ENCODE data around the gene LAMP5.

The LAMP5 gene

DNA sequence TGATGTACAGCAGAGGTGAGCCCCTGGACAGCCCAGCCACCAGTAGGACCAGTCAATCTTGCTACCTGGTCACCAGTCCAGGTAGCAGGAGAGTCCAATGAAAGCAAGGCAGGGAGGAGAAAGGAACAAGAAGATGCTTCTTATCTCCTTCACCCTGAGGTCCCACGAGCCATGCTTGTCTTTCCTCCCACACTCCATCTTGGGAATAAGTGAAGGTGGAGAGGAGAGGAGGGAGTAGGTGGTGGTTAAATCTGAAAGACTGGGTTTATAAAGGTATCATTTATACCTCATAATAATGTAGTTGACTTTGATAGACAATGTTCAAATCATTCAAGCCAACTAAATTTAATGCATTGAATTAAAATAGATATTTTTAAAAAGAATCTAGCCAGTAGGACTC is 35.9 kb downstream of the LAMP5 start:
- DNase-seq, result no peak

DNA sequence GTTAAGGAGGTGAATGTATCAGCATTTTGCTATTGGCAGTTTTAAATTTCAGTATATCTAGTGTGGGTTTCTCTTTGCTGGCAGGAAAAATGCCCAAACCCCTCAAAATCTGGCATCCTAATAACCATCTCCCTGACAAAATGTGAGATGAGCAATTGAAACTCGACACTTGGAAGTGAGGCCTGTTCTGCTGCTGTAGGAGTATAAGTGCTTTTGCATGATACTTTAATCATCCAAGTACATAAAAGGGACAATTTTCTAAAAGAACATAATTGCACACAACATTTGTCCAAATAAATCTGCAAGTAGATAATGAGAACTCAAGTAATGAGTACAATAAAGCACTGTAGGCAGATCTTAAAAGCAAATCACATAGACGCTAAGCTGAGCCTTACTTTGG is 36.5 kb downstream of the LAMP5 start:
- no peak for DNase-seq

DNA sequence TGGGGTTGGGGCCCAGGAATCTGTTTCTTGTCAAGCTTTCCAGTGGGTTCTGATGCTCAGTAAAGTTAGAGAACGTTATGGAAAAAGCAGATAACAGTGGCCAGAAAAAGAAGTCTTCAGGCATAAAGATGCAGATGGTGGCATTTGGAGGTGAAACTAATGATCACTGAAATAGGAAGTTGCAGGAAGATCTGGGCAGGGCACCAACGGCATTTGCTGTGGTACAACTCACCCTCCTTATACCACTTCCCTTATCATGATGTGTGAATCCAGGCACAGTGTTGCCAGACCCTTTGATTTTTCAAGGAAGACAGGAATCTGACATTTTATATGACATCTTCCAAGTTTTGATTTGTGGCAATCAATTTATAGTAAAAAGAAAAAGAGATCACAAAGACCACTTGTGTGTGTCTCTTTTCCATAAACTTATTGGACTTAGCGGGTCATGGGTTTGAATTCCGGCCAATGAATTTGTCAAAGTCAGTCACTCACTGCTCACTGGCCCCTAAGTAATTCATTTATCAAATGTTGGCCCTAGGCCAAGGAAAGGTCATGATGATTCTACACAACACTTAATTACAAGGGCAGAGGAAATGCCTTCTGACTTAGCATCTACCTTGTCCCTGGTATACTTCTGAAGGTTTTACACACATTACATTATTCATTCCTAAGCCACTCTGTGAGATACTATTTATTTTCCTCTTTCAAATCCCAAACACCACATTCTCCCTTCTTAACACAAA is 37.6 kb downstream of the LAMP5 start:
- no peak for DNase-seq

DNA sequence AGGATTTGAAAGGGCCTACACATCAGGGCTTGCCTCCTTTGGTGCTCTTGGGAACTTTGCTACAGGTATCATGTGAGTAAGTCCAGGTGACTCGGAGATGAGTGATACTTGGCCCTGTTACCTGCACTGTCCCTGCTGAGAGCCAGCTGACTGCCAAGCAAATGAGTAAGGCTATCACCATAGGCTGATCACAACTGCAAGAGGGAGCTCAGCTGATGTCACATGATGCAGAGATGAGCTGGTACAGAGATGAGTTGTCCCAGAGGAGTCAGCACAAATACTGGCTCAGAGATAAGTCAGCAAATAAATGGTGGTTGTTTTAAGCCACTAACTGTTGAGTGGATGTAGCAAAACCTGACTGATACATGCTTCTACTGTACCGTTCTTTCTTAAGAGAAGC is 41.4 kb downstream of the LAMP5 start:
- no peak for DNase-seq

DNA sequence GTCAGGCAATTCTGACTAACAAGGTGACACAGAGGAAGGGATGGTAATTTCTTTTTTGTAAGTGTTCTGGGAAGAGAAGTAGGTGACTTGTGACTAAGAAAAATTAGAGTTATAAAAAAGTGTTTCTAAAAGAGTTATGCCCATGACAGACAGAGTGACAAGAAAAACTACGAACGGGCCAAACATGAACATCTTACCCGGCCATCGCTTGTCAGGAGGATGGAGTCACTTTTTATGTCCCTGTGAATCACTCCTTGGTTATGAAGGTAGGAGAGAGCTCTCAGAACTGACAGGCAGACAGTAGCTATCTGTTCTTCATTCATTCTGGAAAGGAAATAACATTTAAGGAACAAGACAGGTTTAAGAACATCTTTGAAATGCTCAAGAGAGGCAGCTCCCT is 43.0 kb downstream of the LAMP5 start:
- DNase-seq, result no peak

DNA sequence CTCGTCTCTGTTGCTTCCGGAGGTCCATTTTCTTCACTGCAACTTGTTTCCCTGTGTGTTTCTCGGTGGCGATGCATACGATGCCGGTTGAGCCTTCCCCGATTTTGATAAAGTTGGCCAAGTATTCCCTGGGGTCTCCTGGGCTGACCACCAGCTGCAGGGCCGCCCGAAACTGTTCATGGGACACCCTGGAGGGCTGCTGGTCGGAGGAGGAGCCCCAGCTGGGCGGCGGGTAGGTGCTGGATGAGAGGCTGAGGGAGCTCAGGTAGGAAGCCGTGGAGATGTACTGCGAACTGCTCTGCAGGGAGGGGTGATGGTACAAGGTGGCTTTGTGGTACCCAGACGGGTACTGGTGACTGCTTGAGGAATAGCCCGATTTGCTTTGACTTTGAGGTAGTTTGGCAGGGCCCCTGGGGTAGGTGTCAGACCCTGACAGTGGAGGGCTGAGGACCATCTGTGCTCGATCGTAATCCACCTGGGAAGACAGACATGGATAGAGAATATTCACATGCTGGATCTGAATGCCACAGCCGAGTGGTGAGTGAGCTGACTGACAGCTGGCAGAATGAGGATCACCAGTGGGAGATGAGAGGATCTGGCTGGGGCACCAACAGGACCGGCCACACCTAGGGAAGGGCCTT is 51.6 kb downstream of the LAMP5 start:
- DNase-seq, result no peak

DNA sequence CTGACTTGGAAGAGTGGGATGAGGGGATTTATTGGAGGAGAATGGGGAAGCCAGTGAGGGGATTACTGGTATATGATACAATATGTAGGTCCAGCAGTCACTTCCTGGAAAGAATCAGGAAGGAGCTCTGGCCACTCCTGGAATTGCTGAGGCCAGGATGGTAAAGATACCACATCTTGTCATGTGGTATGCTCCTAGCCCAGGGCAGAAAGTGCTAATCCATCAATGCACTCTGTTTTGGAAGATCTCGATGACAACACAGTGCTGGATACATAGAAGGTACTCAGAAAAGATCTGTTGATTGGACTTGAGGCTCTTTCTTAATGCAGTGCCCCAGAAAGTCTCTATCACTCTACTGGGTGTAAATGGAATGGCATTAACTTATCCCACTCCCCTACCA is 52.6 kb downstream of the LAMP5 start:
- DNase-seq, result no peak

DNA sequence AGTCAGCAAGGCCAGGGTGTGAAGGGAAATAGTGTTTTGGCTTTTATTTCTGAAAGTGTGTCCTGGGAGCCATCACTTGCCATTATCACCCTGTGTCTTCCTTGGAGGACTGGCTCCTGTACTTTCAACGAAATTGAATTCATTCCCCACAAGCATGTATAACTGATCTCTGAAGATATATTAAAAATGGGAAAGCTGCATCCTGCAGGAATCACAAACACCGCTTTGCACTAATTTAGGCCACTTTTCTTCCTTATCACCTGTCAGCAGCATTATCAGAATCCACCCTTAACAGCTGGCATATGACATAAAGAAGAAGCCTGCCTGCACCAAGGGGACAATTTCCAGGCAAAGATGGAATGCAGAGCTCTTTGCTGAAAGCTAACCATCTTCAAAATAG is 56.2 kb downstream of the LAMP5 start:
- no peak for DNase-seq

DNA sequence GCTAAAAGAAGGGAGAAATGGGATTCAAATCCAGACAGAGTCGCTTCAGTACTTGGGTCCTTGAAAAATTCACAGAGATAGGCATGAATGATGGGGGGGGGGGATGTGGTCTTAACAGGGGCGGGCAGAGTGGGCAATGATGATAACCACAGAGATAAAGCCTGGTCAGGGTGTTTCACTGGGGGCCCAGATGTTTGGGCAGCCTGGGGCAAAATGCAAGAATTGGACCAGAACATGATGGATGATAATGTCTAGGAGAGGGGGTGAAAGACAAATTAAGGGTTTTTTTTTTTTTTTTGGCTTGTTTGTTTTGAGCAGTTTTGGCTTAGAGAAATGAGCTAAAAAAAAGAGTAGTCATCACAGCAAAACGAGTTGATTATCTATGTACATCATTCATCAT is 57.4 kb downstream of the LAMP5 start:
- DNase-seq, result no peak

DNA sequence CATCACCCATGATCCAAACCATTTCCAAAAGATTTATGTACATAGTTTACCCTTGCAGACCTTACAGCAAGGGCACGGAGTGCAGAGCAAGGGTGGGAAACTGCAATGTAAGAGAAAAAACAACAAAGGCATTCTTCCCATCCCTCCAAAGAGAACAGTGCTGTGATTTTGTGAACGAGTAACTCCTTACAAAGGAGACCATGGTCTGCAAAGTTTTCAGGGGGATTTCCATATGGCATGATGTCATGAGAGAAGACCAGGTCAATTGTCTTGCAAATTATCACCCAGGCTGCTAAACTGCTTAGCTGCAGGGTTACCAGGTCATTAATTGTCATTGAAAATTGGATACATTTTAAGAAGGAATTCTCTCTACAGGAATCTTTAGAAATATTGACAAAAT is 58.3 kb downstream of the LAMP5 start:
- DNase-seq, result no peak

DNA sequence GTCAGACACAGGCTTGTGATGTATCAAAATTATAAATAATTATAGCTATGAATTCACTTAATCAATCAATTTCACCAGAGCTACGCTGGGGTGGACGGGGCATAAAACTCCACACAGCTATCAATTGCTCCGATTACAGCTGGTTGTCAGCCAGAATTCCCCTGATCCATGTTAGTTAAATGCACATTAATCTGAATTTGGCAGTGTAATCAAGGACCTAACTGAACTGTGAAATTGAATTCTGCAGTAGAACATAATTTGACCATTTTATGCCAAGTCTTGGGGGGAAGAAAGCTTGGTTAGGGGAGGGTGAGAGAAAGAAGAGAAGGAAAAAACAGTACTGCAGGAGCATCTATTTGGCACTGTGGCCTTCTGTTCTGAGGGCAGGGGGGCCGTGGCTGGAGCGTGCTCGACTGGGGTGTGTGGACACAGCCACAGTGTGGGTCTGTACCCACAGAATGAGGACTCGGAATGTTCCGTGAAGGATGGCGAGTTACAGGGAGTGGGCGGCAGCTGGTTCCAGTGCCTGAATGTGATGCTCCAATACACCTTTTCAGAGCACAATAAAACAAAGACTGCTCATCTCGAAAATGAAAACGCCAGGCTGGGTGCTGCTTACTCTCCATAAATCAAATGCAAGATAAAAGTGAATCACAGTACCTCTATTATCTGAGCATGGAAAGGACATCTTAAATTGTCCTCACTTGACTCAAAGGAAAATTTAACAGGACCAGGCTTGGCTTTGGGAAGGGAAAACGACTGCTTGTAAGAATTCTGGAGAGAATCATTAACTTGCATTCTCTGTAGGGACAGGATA is 59.2 kb downstream of the LAMP5 start:
- DNase-seq, result no peak

DNA sequence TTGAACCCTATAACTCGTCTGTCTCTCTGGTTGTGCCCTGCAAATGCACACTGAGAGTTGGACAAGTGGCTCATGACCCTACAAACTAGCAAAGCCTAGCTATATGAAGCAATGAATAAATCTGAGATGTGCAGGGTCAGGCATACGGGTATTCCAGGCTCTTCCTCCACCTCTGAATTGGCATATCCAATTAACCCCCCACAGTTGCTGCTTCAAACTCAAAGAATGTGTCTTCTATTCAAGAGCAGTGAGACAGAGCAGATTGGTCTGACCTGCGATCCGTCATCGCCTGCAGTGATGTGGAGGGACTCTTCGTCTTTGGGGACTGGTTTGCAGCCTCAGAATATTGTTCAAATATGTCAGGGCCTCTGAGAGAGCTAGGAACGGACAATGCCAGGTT is 59.8 kb downstream of the LAMP5 start:
- no peak for DNase-seq

DNA sequence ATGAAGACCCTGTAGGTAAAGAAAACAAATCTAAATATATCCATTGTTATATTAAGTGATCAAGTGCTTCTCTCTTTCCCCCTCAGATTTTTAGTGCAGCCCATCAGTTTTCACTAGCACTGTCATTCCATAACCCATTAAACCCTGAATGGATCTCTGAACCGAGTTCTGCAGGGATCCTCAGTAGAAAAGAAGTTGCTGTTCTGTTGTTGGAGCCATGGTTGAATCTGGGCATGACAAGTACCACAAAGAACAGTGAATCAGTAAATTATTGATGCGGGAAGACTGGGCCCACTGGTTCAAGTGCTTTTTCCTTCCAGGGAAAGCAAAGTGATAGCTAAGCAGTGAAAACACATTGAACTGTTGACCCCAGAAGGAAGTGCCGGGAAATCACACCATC is 60.4 kb downstream of the LAMP5 start:
- no peak for DNase-seq

DNA sequence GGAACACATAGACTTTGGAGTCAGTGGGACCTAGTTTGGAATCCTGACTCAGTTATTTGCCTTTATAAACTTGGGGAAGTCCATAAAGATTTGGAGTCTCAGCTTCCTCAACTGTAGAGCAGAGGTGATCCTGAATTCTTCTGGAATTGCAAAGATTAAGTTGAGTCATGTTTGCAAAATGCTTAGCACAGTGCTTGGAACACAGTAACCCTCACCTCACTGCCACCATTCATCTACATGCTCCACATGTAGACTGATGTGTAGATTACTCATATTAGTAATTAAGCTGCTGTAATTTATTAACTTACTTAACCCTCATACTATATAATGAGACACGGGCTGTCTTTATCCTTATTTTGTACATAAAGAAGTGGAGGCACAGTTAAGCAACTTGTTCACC is 61.4 kb downstream of the LAMP5 start:
- no peak for DNase-seq

DNA sequence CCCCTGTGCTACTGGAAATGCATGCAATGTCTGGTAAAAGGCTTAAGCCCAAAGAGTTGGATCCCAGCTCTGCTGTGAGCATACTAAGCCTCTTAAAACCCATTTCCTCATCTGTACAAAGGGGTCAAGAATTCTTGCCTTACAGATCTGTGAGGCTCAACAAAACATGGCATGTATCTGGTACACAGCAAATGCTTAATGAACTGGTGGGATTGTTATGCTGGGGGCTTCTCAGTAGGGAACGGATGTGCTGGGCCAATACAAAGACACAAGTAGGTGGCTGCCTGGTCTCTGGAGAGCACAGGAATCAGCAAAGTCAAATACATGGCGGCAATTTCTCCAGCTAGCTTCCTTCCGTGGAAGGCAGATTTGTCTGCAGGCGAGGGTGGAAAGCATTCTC is 62.3 kb downstream of the LAMP5 start:
- DNase-seq, result no peak

DNA sequence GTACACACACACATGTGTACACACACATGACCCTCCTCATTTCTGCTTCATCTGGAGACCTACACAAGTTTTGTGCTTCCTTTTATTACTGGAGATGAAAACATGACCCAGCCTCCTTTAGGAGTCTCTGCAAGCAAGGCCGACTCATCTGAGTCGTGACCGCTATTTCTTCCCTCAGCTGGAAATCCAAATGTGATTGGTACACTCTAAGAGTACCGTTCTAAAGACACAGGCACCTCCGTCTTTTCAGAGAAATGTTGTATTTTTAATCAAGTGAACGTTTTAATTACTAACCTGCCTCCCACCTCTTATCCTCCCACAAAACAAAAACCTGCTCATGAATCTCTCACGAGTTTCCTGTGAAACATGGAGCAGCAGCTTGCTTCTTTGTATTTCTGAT is 63.0 kb downstream of the LAMP5 start:
- no peak for DNase-seq

DNA sequence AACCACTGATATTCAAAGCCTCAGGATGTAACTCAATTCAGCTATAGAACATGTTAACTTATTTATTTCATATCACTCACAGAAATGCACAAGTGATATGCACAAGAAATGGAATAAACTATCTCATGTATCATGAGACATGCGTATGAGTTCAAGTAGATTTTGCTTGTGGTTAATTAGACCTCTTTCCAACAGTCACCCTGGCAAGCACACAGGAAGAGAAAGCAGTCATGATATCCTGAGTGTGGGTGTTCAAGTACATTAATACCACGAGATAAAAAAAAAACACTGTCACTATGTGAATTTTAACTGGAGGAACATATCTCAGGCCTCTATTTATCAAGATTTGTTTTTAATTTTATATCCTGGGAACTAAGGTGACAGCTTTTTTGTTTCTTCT is 64.2 kb downstream of the LAMP5 start:
- DNase-seq, result no peak
